ENCODE data around the gene UHRF1. TPM values are rescaled to one million over a fixed set of nuclear protein-coding genes. Genes with fewer than 3 reads are reported as not detected.

UHRF1 gene
- total RNA-seq, 1 experiment from 2014 or later: 53.6 TPM

- intact Hi-C loops (cut with micrococcal nuclease; ENCODE audit: unreplicated experiment): loop anchor here (5.0 kb wide), 1 partner anchor 162 kb away; no protein-coding TSS in a partner anchor
- H3K4me1 ChIP-seq (ENCODE audit: control insufficient read depth, insufficient read depth, low read length): peaks cover 14% of the 10 kb centered on the region
Observed at GRCh38 chr19:4870025-4870700, 39.1 kb upstream of the UHRF1 start.

GRCh38 chr19:4871711-4872110 lies 37.6 kb upstream of the UHRF1 start:
- intact Hi-C loops (cut with micrococcal nuclease; ENCODE audit: unreplicated experiment) (loop anchor here (1.0 to 5.0 kb wide), 2 partner anchors 41 to 161 kb away; no protein-coding TSS in a partner anchor), in situ Hi-C loops (cut with HindIII; ENCODE audit: low pct_unique_long_range_greater_than_20kb, low sequenced_read_pairs) (no loop called here)
- ChIA-PET POLR2A (no interaction called here), CTCF (interaction anchor here (0.8 to 4.2 kb wide), 2 partner anchors 40 to 43 kb away, joined by 5 to 24 read pairs; no protein-coding TSS in a partner anchor)
- no peaks in the 10 kb centered on the region for H3K9me3 ChIP-seq (ENCODE audit: control insufficient read depth, insufficient read depth, low read depth, low read length)
- H3K27me3 ChIP-seq (ENCODE audit: control insufficient read depth, insufficient read depth, low read length): no peaks in the 10 kb centered on the region
- no TSS peak for BruUV-seq (replicated peaks)
- peaks cover 14% of the 10 kb centered on the region for H3K4me1 ChIP-seq (ENCODE audit: control insufficient read depth, insufficient read depth, low read length)
- H3K36me3 ChIP-seq (ENCODE audit: control insufficient read depth, insufficient read depth, low read length): no peaks in the 10 kb centered on the region
- DNase-seq (ENCODE audit: low read depth, low spot score) (no peak), ATAC-seq (no peak)
- H3K27ac ChIP-seq (ENCODE audit: low read length): no peak overlapping the region; the same call in 1 of the 2 replicates
- no peak overlapping the region for H3K4me3 ChIP-seq (ENCODE audit: low read depth in 2 of 2, low read length in 2 of 2)
- TF ChIP-seq TCF7L2 (IDR thresholded peaks at IDR 0.05; ENCODE audit: low read depth, low read length) (no peak), CTCF (IDR thresholded peaks at IDR 0.05) (no peak), POLR2AphosphoS5 (IDR thresholded peaks at IDR 0.05; ENCODE audit: low read depth, low read length) (no peak), SIN3A (IDR thresholded peaks at IDR 0.05; ENCODE audit: borderline replicate concordance, insufficient read depth, low read depth, low read length) (no peak), REST (IDR thresholded peaks at IDR 0.05; ENCODE audit: insufficient read depth in 1 of 2, low read depth in 2 of 2, low read length in 1 of 2) (no peak)

More at GRCh38 chr19:4870025-4870700, 39.1 kb upstream of the UHRF1 start:
- POLR2A ChIA-PET: interaction anchor here (0.7 kb wide), 1 partner anchor 161 kb away, joined by 7 read pairs; no protein-coding TSS in a partner anchor
- no peaks in the 10 kb centered on the region for H3K9me3 ChIP-seq (ENCODE audit: control insufficient read depth, insufficient read depth, low read depth, low read length)
- no peak overlapping the region for H3K4me3 ChIP-seq (ENCODE audit: low read depth in 2 of 2, low read length in 2 of 2)
- peak; percentile 86 for ATAC-seq
- CTCF ChIA-PET: interaction anchor here (0.7 to 4.2 kb wide), 4 partner anchors 11 to 61 kb away, joined by 3 to 24 read pairs (median 4); no protein-coding TSS in a partner anchor
- H3K27me3 ChIP-seq (ENCODE audit: control insufficient read depth, insufficient read depth, low read length): no peaks in the 10 kb centered on the region
- H3K27ac ChIP-seq (ENCODE audit: low read length): peak overlapping the region; percentile 74
- in situ Hi-C loops (cut with HindIII; ENCODE audit: low pct_unique_long_range_greater_than_20kb, low sequenced_read_pairs): no loop called here
- peak; percentile 92 for DNase-seq (ENCODE audit: low read depth, low spot score)
- no TSS peak for BruUV-seq (replicated peaks)
- H3K36me3 ChIP-seq (ENCODE audit: control insufficient read depth, insufficient read depth, low read length): no peaks in the 10 kb centered on the region; the same call in 1 of the 2 replicates
- TF ChIP-seq CTCF (IDR thresholded peaks at IDR 0.05) (no peak), POLR2AphosphoS5 (IDR thresholded peaks at IDR 0.05; ENCODE audit: low read depth, low read length) (0 out of 2 replicates have a peak, but pooled peaks have one; percentile 46), TCF7L2 (IDR thresholded peaks at IDR 0.05; ENCODE audit: low read depth, low read length) (no peak)
